H1 (cell line): ENCODE data around the gene SHH. TPM values are rescaled to one million over a fixed set of nuclear protein-coding genes. Genes with fewer than 3 reads are reported as not detected.

Experiments used
- CTCF ChIA-PET: fragments of 300-600 bp; sonication (Branson Sonifier 250); formaldehyde crosslinking; loops from one replicate; lab custom pipeline; 2021; ENCODE audit not compliant: partially characterized antibody; lab: Charles Lee
- POLR2A ChIA-PET: fragments of 300-600 bp; sonication (Branson Sonifier 250); formaldehyde crosslinking; loops from one replicate; lab custom pipeline; 2021; ENCODE audit warnings: inconsistent platforms; ENCODE audit not compliant: partially characterized antibody; lab: Charles Lee
- DNase-seq, 2 experiments: peaks; one replicate each; pipeline versions ENCODE4 v3.0.0 to v3.0.0-alpha.2; 2010 to 2022; ENCODE audit warnings: low spot score in 2 of 2, low read depth in 1 of 2, mixed read lengths in 1 of 2
- FAIRE-seq: peaks from 2 replicates; lab custom pipeline; 2011; peaks lifted over from hg19 to GRCh38; lab: Jason Lieb, UNC
- H2AFZ ChIP-seq: 2 replicates; pipeline ENCODE4 v1.8.1; 2012; ENCODE audit warnings: low read length, inconsistent platforms
- H2AK5ac ChIP-seq: 2 replicates; pipeline ENCODE4 v1.6.1; 2013; ENCODE audit warnings: low read depth, low read length
- H2BK120ac ChIP-seq: replicated peaks from 2 replicates; pipeline ENCODE3; 2013; ENCODE audit warnings: low read depth, low read length, inconsistent platforms
- H2BK12ac ChIP-seq: 2 replicates; pipeline ENCODE4 v1.6.1; 2013; ENCODE audit warnings: low read depth, low read length
- H2BK15ac ChIP-seq: 2 replicates; pipeline ENCODE4 v1.6.1; 2013; ENCODE audit warnings: low read length
- H2BK20ac ChIP-seq: 2 replicates; pipeline ENCODE4 v1.6.1; 2013; ENCODE audit warnings: low read length
- H2BK5ac ChIP-seq: 2 replicates; pipeline ENCODE4 v1.6.1; 2013; ENCODE audit warnings: low read depth, low read length
- H3K14ac ChIP-seq: 2 replicates; pipeline ENCODE4 v1.6.1; 2013; ENCODE audit warnings: inconsistent platforms; ENCODE audit not compliant: insufficient read length
- H3K18ac ChIP-seq: 2 replicates; pipeline ENCODE4 v1.6.1; 2013; ENCODE audit warnings: low read length; ENCODE audit errors: extremely low read depth
- H3K23ac ChIP-seq: 2 replicates; pipeline ENCODE4 v1.6.1; 2013; ENCODE audit warnings: inconsistent platforms; ENCODE audit not compliant: insufficient read length
- H3K23me2 ChIP-seq: 2 replicates; pipeline ENCODE4 v1.6.1; 2013; ENCODE audit warnings: low read depth, low read length
- H3K27ac ChIP-seq: 2 replicates; pipeline ENCODE4 v1.6.1; 2011; ENCODE audit warnings: low read depth, low read length, inconsistent platforms
- H3K27me3 ChIP-seq, 4 experiments: replicated peaks in 1 of 4; 1 replicate in 1 of 4; 2 replicates in 3 of 4; pipeline versions ENCODE4 v1.6.1 to v1.8.1; 2011 to 2013; ENCODE audit warnings: low read length in 3 of 4, mild to moderate bottlenecking in 3 of 4, inconsistent platforms in 2 of 4, mixed read lengths in 2 of 4, moderate library complexity in 1 of 4; ENCODE audit not compliant: control insufficient read depth in 3 of 4, insufficient read depth in 3 of 4; ENCODE audit errors: extremely low read depth in 1 of 4
- H3K36me3 ChIP-seq, 4 experiments: 2 replicates each; pipeline versions ENCODE4 v1.6.1 to v1.8.1; 2011 to 2013; ENCODE audit warnings: mild to moderate bottlenecking in 4 of 4, low read length in 3 of 4, moderate library complexity in 2 of 4, control low read depth in 1 of 4, inconsistent platforms in 1 of 4; ENCODE audit not compliant: insufficient read depth in 4 of 4, control insufficient read depth in 2 of 4
- H3K4ac ChIP-seq: replicated peaks from 2 replicates; pipeline ENCODE3; 2013; ENCODE audit warnings: low read length, low read depth, mixed read lengths, inconsistent platforms; ENCODE audit not compliant: insufficient read length
- H3K4me1 ChIP-seq, 4 experiments: replicated peaks in 1 of 4; 1 replicate in 1 of 4; 2 replicates in 3 of 4; pipeline versions ENCODE4 v1.6.1 to v1.8.1; 2011 to 2013; ENCODE audit warnings: low read length in 3 of 4, inconsistent platforms in 2 of 4, mixed read lengths in 1 of 4; ENCODE audit not compliant: insufficient read depth in 4 of 4, control insufficient read depth in 3 of 4
- H3K4me2 ChIP-seq, 2 experiments: 2 replicates each; pipeline versions ENCODE4 v1.6.1 to v1.8.1; 2011 to 2013; ENCODE audit warnings: low read depth in 2 of 2, low read length in 2 of 2, control low read depth in 1 of 2, inconsistent platforms in 1 of 2, mild to moderate bottlenecking in 1 of 2; ENCODE audit not compliant: insufficient read depth in 1 of 2
- H3K4me3 ChIP-seq, 4 experiments: fragments of 200-600, 300-600 bp in 1 of 4; sonication (generic), shearing (Covaris generic), sonication (Bioruptor Twin) in 1 of 4; 2 replicates each; pipeline versions ENCODE4 v1.5.1 to v1.8.1; 2011 to 2016; ENCODE audit warnings: low read length in 4 of 4, low read depth in 3 of 4, control low read depth in 2 of 4, inconsistent platforms in 2 of 4, mild to moderate bottlenecking in 2 of 4, mixed read lengths in 1 of 4, moderate library complexity in 1 of 4; ENCODE audit not compliant: insufficient read depth in 2 of 4; ENCODE audit errors: extremely low read depth in 1 of 4
- H3K56ac ChIP-seq: replicated peaks from 2 replicates; pipeline ENCODE3; 2013; ENCODE audit warnings: low read depth, mild to moderate bottlenecking, mixed read lengths, low read length, inconsistent platforms; ENCODE audit not compliant: insufficient read length
- H3K79me1 ChIP-seq: 2 replicates; pipeline ENCODE4 v1.6.1; 2013; ENCODE audit warnings: low read depth, low read length, control low read depth
- H3K79me2 ChIP-seq, 2 experiments: 2 replicates each; pipeline versions ENCODE4 v1.6.1 to v1.8.1; 2012 to 2013; ENCODE audit warnings: low read length in 2 of 2, mild to moderate bottlenecking in 2 of 2, inconsistent platforms in 1 of 2; ENCODE audit not compliant: insufficient read depth in 2 of 2, control insufficient read depth in 1 of 2
- H3K9ac ChIP-seq, 4 experiments: replicated peaks in 1 of 4; 1 replicate in 1 of 4; 2 replicates in 3 of 4; pipeline versions ENCODE4 v1.6.1 to v1.8.1; 2011 to 2013; ENCODE audit warnings: low read depth in 3 of 4, low read length in 3 of 4, control low read depth in 2 of 4, mild to moderate bottlenecking in 2 of 4, moderate library complexity in 2 of 4, inconsistent platforms in 1 of 4; ENCODE audit errors: extremely low read depth in 1 of 4
- H3K9me3 ChIP-seq, 2 experiments: 2 replicates each; pipeline versions ENCODE4 v1.6.1 to v1.8.1; 2012 to 2013; ENCODE audit warnings: mild to moderate bottlenecking in 2 of 2, moderate library complexity in 2 of 2, control low read depth in 1 of 2, inconsistent platforms in 1 of 2, low read depth in 1 of 2, low read length in 1 of 2, mixed read lengths in 1 of 2; ENCODE audit not compliant: insufficient read depth in 2 of 2
- H4K20me1 ChIP-seq, 2 experiments: replicated peaks in 1 of 2; 2 replicates each; pipeline versions ENCODE3 to v1.8.1; 2011 to 2013; ENCODE audit warnings: inconsistent platforms in 2 of 2, low read length in 2 of 2, mild to moderate bottlenecking in 1 of 2; ENCODE audit not compliant: insufficient read depth in 2 of 2, control insufficient read depth in 1 of 2
- H4K5ac ChIP-seq: 2 replicates; pipeline ENCODE4 v1.6.1; 2013; ENCODE audit warnings: low read length, low read depth, mixed read lengths, inconsistent platforms; ENCODE audit not compliant: insufficient read length
- H4K8ac ChIP-seq: 2 replicates; pipeline ENCODE4 v1.8.0; 2013; ENCODE audit warnings: mild to moderate bottlenecking, moderate library complexity, low read length, inconsistent platforms; ENCODE audit not compliant: insufficient read depth; ENCODE audit errors: extremely low read depth
- H4K91ac ChIP-seq: replicated peaks from 2 replicates; pipeline ENCODE3; 2013; ENCODE audit warnings: low read length, mixed read lengths, inconsistent platforms; ENCODE audit not compliant: insufficient read length
- KDM4A ChIP-seq: IDR thresholded peaks from one replicate; pipeline ENCODE4 v1.7.1; 2012; ENCODE audit warnings: low read depth, mild to moderate bottlenecking, moderate library complexity, low read length, inconsistent platforms; ENCODE audit not compliant: severe bottlenecking
- SP1 ChIP-seq: IDR thresholded peaks from 2 replicates; pipeline ENCODE4 v1.6.1; 2011; ENCODE audit warnings: low read depth, low read length
- WGBS, 2 experiments: shearing (Covaris generic) in 1 of 2; methylation state at CpG; one replicate each; pipeline versions ENCODE4 v1.1.6 to v1.1.7; 2013 to 2015; ENCODE audit warnings: low lambda C conversion rate in 2 of 2, mixed read lengths in 2 of 2, inconsistent platforms in 1 of 2, low coverage in 1 of 2, missing lambda C conversion rate in 1 of 2; ENCODE audit not compliant: insufficient replicate concordance in 2 of 2, insufficient coverage in 1 of 2, insufficient read length in 1 of 2; ENCODE audit errors: extremely low coverage in 1 of 2, missing lambda C conversion rate in 1 of 2; 5-methylcytosine and 5-hydroxymethylcytosine counted together
- polyA plus RNA-seq, 7 experiments: library from polyadenylated mRNA; depleted of rRNA in 3 of 7; stranded (reverse) in 5 of 7; unstranded in 2 of 7; fragments of >200 nt in 5 of 7; fragments of 200-250 nt in 2 of 7; gene quantifications; 1 replicate in 5 of 7; 2 replicates in 1 of 7; 4 replicates in 1 of 7; pipeline versions ENCODE4 v1.2.1 to v1.2.3, GENCODE V29; 2011 to 2013; ENCODE audit warnings: missing spikeins in 2 of 7, mixed read lengths in 2 of 7
- total RNA-seq: library from RNA; stranded (reverse); fragmentation: NEBNext Ultra II Directional; extraction: Animal tissue kit (Norgen Biotek cat#: 25700); gene quantifications from 2 replicates; pipeline ENCODE4 v1.2.1, GENCODE V29; 2021

SHH gene
- total and polyA plus RNA-seq, 2 of the 8 experiments (the other 6 are each of a cell fraction or from before 2014, with no cell fraction given): not detected

DNA sequence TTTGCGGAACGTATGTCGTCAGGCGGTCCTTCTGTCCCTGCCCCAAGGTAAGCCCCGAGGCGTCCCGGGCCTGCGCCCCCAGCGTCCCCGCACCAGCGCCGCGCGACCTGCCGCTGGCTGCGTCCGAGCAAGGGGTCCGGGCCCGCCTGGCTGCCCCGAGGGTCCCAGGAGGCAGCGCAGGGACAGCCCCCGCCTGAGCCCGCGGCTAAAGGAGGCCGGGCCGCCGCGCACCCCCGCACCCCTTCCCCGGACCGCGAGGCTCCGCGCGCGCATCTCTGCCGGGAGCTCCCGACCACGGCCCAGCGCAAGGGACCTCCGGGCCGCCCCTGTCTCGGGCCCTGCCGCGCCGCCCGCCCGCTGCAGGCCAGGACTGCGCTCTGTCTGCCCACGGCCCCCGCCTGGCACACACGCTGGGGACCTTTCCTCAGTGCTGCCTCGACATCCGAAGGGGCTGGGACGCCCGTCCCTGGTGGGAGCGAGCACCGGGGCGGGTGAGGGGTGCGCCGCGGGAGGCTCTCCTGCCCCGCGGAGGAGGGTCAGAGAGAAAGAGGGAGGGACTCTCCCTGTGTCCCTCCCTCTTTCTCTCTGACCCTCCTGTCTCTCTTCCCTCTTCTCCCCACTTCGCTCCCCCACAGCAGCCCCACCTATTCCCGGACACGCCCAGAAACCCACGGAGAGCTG, 25.0 kb downstream of the SHH start:
- H3K23ac ChIP-seq: no peak overlapping the region
- no peak overlapping the region for H3K14ac ChIP-seq
- H3K27ac ChIP-seq: no peak overlapping the region
- no peak overlapping the region for H3K4ac ChIP-seq
- H2AFZ ChIP-seq: no peak overlapping the region
- whole genome bisulfite sequencing, 2 experiments: 8% methylated on average over 22 of the region's 68 CpGs; no CpG with 5 or more reads in 1 of the 2 experiments
- TF ChIP-seq KDM4A (peak; percentile 73), SP1 (no peak)
- no peaks in the 10 kb centered on the region for H3K79me1 ChIP-seq
- no peaks in the 10 kb centered on the region for H3K79me2 ChIP-seq
- H3K4me3 ChIP-seq: peak overlapping the region; percentile 33 to 76 (median 50)
- CTCF ChIA-PET: interaction anchor here (0.7 kb wide), 1 partner anchor 188 kb away, joined by 4 read pairs; no protein-coding TSS in a partner anchor
- no peak overlapping the region for H2BK5ac ChIP-seq
- H3K18ac ChIP-seq: no peak overlapping the region; the same call in 1 of the 2 replicates
- no peaks in the 10 kb centered on the region for H3K36me3 ChIP-seq
- H3K27me3 ChIP-seq: peaks cover 0 to 17% (median 9%) of the 10 kb centered on the region in 4 experiments; a peak in 5 of 7 replicates
- DNase-seq (no peak), FAIRE-seq (no peak)
- H4K8ac ChIP-seq: no peak overlapping the region
- peaks cover 0 to 2% (median under 1%) of the 10 kb centered on the region in 4 experiments; a peak in 1 of 7 replicates for H3K4me1 ChIP-seq
- no peak overlapping the region for H3K56ac ChIP-seq
- 0 out of 4 replicates have a peak, but pooled peaks cover 0 to 1% of the 10 kb centered on the region in 2 experiments for H3K9me3 ChIP-seq
- H2BK120ac ChIP-seq: no peak overlapping the region
- H2BK12ac ChIP-seq: no peak overlapping the region
- no peak overlapping the region for H2BK20ac ChIP-seq
- POLR2A ChIA-PET: interaction anchor here (0.5 kb wide), 1 partner anchor 371 kb away, joined by 3 read pairs; no protein-coding TSS in a partner anchor
- no peak overlapping the region for H4K91ac ChIP-seq
- H4K20me1 ChIP-seq: peaks cover 0 to 3% of the 10 kb centered on the region in 2 experiments
- peak overlapping the region; percentile 69 to 75 for H3K4me2 ChIP-seq
- H2AK5ac ChIP-seq: no peak overlapping the region
- H3K9ac ChIP-seq: no peak overlapping the region
- H4K5ac ChIP-seq: no peak overlapping the region
- H3K23me2 ChIP-seq: peaks cover 2% of the 10 kb centered on the region; the same call in 1 of the 2 replicates
- H2BK15ac ChIP-seq: no peak overlapping the region
